ENCODE results near the gene ZRANB3. TPM values are rescaled to one million over a fixed set of nuclear protein-coding genes. Genes with fewer than 3 reads are reported as not detected.
"Not testable (repeated sequence)": the region's sequence is repeated elsewhere in the genome, so short reads cannot be mapped to it uniquely, and the experiment has no call there.

The ZRANB3 gene
- total RNA-seq, 4 donors from 2014 or later: 2.8 to 6.9 (median 6.0) TPM

DNA sequence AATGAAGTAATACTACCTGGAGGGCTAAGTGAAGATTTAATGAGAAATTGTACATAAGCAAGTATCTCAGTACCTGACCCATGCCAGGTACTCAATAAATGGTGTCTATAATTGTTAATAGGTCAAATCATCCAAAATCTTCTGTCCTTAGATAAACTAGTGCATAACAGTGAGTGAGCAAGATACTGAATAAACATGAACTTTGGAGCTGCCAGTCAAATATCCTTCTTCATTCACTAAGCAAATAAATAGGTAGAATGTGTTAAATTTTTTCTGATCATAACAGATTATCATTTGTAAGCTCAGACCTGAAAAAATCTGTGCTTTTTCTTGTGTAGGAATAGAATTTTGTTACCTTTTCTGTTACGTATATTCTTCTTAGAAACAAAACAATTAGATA is 439.3 kb downstream of the ZRANB3 start:
- Histone ChIP-seq H3K27me3 (no peaks in the 10 kb centered on the region), H3K27ac (no peak overlapping the region), H3K4me1 (no peaks in the 10 kb centered on the region), H3K4me3 (no peak overlapping the region), H3K9me3 (no peaks in the 10 kb centered on the region), H3K36me3 (peaks cover 38% of the 10 kb centered on the region)
- no peak for DNase-seq (ENCODE audit: low spot score in 2 of 2)
- 92% methylated on average over 1 of the region's 1 CpG for WGBS
- no peak for TF ChIP-seq EP300 (IDR thresholded peaks at IDR 0.05)
- no peak for TF ChIP-seq POLR2A (IDR thresholded peaks at IDR 0.05)
- TF ChIP-seq, protein P1, sequence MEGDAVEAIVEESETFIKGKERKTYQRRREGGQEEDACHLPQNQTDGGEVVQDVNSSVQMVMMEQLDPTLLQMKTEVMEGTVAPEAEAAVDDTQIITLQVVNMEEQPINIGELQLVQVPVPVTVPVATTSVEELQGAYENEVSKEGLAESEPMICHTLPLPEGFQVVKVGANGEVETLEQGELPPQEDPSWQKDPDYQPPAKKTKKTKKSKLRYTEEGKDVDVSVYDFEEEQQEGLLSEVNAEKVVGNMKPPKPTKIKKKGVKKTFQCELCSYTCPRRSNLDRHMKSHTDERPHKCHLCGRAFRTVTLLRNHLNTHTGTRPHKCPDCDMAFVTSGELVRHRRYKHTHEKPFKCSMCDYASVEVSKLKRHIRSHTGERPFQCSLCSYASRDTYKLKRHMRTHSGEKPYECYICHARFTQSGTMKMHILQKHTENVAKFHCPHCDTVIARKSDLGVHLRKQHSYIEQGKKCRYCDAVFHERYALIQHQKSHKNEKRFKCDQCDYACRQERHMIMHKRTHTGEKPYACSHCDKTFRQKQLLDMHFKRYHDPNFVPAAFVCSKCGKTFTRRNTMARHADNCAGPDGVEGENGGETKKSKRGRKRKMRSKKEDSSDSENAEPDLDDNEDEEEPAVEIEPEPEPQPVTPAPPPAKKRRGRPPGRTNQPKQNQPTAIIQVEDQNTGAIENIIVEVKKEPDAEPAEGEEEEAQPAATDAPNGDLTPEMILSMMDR (IDR thresholded peaks at IDR 0.05): no peak
- no peak for TF ChIP-seq POLR2AphosphoS5 (IDR thresholded peaks at IDR 0.05)

DNA sequence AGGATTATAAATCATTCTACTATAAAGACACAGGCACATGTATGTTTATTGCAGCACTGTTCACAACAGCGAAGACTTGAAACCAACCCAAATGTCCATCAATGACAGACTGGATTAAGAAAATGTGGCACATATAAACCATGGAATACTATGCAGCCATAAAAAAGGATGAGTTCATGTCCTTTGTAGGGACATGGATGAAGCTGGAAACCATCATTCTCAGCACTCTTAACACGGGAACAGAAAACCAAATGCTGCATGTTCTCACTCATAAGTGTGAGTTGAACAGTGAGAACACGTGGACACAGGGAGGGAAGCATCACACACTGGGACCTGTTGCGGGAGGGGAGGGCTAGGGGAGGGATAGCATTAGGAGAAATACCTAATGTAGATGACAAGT is 441.4 kb downstream of the ZRANB3 start:
- not testable (repeated sequence) for H3K9me3 ChIP-seq; H3K27ac ChIP-seq; H3K4me3 ChIP-seq; H3K4me1 ChIP-seq; DNase-seq (ENCODE audit: low spot score in 2 of 2); H3K27me3 ChIP-seq
- WGBS: over 99% methylated on average over 4 of the region's 4 CpGs
- H3K36me3 ChIP-seq: peaks cover 18% of the 10 kb centered on the region

Other genes with a start within 250 kb of the ZRANB3 start
- gene R3HDM1, start 266 bp upstream of the ZRANB3 start, total RNA-seq: 10 to 100 TPM; 14.1 to 30.9 (median 21.6) TPM
- 10 to 100 TPM; 61.7 to 88.3 (median 69.3) TPM for gene UBXN4, start 210.6 kb upstream of the ZRANB3 start, total RNA-seq

All from suprapubic skin (tissue), 4 donors.